Activated CD4-positive, CD25-positive, alpha-beta regulatory T cell treated with anti-CD3 and anti-CD28 coated beads, Interleukin-2, amount 50 U/mL, for 72 hours (primary cell): Measurements from ENCODE around the gene RAP1GAP2.
"Not testable (repeated sequence)": the region's sequence is repeated elsewhere in the genome, so short reads cannot be mapped to it uniquely, and the experiment has no call there.

Experiments used
- DNase-seq: peaks from one replicate; pipeline ENCODE4 v3.0.0; 2021

Gene RAP1GAP2

DNA sequence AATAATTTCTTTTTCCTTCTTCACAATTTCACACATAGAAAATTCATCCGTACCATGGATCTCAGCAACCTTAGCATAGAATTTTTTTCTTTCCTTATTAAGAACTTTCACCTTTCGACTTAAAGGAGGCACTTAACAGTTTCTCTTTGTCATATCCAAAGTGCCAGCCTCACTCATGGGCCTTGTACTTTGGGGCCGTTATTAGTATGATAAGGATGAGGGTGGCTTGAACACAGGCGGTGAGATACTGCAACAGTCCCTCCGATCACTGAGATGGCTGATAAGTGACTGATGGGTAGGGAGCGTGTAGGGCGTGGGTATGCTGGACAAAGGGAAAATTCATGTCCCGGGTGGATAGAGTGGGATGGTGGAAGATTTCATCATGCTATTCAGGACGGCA is 181.9 kb downstream of the RAP1GAP2 start:
- no peak for DNase-seq

DNA sequence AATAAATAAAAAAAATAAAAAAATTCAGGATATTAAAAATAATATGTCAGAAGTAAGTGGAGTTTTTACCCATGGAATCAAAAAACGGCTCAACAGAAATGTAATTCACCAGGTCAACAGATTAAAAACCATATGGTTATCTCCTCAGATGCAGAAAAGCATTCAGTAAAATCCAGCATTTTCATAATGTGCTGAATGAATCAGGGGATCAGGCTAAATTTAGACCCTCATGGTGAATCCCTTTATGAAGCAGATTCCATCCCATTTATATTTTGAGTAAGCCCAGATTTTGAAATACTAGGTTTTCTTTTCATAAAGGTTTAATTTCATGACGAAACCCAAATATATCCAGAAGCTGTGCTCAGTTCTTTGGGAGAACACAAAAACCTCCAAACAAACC is 182.8 kb downstream of the RAP1GAP2 start:
- no peak for DNase-seq

DNA sequence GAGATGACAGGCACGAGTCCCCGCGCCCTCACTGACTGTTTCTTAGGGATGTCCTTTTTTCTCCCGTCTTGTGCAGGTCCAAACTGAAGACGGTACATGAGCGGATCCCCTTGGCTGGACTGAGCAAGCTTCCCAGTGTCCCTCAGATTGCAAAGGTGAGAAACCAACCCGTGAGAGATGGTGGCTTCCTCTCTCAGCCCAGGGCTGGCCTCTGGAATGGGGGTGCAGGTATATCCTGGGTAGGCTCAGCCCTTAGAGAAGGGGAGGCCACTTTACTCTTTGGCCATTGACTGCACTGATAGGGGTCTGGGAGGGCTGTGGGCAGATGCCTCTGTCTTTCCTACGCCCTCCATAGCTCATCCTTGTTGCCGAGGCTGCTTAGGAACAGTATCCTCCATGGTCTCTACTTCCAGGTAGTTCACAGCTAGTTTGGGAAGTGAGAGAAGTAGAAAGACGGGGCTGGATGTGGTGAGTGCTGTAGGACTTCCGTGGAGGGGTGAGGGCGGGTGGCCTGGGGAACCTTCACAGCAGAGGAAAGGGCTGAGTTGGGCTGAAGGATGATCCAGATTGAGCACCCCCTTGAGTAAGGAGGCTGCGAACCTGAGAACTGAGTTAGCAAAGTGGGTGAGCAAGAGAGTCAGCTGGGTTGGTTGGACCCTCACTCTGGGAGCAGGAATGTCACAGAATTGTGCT is 184.1 kb downstream of the RAP1GAP2 start:
- no peak for DNase-seq

DNA sequence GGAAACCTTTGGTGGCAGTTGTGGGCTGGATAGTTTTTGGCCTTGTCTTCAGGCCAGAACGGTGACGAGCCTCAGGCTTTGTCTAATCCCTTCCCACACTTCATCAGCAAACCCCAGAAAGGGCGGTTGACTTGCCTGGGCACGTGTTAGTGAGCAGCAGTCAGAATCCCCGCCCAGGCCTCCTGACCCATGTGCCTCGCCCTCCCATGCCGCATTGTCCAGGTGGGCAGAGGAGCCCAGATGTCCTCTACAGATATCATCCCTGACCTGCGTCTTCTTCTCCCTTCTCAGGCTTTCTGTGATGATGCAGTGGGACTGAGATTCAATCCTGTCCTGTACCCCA is 184.6 kb downstream of the RAP1GAP2 start:
- no peak for DNase-seq

DNA sequence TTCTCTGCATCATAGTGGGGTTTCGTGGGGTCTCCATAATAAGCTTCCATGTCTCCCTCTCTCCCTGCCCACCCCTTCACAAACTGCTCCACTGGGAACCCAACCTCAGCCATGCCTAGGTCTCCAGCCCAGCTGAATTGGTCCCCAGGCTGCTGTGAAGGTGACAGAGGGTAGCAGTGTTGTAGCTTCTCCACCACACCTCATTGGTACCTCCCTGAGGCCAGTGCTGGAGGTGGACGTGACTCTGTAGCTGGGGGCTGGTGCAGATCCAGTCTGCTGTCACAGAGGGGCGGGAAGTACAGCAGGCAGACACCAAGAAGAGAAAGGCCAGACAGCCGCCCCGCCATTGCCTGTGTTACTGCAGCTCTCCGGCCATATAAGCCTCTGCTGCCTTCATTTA is 185.1 kb downstream of the RAP1GAP2 start:
- DNase-seq, result no peak

DNA sequence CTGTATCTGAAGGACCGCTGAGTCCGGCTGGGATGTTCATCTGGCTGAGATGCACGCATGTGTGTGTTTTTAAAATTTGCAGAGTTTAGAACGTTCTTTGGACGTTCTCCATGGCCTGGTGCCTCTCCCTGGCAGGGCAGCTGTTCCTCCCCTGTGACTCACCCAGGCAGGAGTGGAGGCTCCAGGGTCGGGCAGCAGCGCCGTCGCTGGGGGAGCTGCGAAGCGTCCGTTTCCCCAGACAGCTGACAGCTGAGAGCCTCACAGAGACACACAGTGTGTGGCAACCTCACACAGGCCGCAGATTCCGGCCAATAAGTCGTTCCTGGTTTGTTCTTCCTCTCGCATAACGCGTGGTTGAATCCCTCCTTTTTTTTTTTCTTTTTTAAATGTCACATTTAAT is 186.6 kb downstream of the RAP1GAP2 start:
- no peak for DNase-seq

DNA sequence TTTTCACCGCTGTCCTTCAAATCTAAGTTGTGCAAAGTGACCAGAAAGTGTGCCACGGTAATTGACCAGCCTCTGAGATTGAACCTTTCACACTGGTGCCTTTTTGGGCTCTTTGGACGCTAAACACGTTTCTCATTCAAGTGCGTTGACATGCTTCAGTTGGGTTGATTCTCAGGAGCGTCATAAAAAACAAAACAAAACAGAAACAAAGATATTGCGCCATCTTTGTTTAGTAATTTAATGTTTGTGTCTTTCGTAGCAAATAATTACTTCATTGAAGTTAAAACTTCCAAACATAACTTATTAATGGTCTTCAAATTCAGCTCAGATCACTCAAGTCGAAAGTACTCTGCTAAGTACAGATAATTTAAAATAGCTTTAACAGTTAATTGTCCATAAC is 187.0 kb downstream of the RAP1GAP2 start:
- DNase-seq, result no peak

DNA sequence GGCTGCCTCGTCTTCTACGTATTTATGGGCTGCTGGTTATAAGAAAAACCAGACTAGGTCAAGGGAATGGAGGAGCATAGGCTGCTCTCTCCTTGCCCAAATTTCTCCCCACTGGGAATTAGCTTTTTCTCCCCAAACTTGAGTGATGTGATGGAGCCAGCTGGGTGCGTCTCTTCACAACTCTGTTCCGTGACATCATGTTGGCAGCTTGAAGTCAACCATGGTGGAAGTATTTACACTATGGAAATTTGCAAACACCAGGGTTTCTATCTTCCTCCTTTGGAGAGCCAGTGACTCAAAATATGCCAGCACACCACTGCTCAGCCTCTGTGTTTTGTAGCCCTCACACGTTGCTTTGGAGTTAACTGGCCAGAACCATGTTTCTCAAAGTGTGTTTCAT is 189.1 kb downstream of the RAP1GAP2 start:
- DNase-seq, result no peak

DNA sequence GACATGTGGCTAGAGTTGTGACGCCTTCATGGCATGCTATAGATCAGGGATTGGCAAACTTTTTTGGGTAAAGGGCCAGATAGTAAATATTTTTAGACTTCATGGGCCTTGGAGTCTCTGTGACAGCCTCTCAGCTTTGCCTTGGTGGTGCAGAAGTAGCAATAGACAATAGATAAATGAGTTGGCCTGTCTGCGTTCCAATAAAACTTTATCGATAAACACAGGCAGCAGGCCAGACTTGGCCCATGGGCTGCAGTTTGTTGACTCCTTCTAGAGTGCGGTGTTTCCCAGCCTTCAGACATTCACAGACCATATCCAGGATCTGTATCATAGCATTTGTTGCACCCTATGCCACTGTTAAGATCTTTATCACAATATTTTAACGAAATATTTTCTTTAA is 190.7 kb downstream of the RAP1GAP2 start:
- no peak for DNase-seq

DNA sequence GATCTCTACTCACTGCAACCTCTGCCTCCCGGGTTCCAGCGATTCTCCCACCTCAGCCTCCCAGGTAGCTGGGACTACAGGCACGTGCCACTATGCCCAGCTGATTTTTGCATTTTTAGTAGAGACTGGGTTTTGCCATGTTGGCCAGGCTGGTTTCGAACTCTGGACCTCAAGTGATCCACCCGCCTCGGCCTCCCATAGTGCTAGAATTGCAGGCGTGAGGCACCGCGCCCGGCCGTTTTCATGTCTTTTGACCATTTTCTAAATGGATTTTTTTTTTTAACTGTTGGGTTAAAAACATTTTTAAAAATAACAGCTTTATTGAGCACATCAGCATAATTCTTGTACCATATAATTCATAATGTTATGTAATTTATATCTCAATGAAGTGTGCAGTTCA is 193.2 kb downstream of the RAP1GAP2 start:
- not testable (repeated sequence) for DNase-seq

DNA sequence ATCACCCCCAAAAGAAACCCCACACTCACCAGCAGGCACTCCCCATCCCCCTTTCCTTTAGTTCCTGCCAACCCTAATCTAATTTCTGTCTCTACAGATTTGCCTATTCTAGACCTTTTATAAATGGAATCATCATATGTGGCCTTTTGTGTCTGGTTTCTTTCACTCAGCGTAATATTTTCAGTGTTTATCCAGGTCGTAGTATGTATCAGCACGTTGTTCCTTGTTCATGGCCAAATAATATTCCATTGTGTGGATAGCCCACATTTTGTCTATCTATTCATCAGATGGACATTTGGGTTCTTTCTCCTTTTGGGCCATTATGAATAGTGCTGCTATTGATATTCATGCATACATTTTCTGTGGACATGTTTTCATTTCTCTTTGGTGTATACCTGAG is 193.6 kb downstream of the RAP1GAP2 start:
- DNase-seq, result no peak

DNA sequence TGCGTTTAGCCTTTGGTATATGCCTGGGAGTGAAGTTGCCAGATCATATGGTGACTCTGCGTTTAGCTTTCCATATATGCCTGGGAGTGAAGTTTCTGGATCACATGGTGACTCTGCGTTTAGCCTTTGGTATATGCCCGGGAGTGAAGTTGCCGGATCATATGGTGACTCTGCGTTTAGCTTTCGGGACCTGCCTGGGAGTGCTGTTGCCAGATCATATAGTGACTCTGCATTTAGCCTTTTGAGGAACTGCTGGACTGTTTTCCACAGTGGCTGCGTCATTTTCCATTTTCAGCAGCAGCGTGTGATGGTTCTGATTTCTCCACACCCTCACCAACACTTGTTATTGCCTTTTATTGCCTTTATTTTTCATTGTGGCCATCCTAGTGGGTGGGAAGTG is 194.2 kb downstream of the RAP1GAP2 start:
- no peak for DNase-seq

DNA sequence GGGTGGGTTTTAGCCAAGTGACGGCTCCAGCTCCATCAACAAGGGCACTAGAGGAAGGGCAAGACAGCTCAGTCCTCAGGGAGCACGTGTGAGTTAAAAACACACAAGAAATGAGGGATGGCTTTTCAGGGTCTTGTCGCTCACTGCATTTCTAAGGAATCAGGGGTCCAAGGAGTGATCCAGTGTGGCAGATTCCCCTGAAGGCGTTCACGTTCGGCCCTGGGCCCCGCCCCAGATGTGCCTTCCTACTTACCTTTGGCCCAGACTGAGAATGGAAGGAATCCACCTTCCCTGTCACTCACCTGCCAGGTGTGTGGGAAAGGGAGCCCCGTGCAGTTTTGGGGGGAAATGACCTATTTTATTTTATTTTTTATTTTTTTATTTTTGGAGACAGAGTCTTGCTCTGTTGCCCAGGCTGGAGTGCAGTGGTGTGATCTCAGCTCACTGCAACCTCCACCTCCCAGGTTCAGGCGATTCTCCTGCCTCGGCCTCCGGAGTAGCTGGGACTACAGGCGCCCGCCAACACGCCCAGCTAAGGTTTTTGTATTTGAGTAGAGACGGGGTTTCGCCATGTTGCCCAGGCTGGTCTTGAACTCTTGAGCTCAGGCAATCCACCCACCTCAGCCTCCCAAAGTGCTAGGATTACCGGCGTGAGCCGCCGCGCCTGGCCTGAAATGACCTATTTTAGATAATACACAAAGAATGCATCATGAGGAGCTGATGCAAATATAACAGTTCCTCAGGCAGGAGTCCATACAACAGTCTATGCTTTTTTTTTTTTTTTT is 195.3 kb downstream of the RAP1GAP2 start:
- not testable (repeated sequence) for DNase-seq

DNA sequence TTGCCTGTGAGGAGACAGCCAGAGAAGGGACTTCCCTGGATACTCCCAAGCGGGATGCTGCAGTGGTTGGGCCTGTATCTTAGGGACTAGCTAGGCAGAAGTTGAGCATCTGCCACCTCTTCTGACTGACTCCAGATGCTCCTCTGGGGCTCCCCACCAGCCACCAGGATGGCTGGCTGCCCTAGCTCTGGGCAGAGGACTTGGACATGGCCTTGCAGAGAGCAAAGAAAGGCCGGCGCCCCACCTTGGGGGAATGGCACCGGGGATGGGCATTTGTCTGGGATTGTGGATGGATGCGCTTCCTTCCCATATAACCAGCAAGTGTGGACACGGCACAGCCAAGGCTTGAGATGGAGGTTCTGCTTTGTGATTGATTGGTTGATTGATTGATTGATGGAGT is 198.2 kb downstream of the RAP1GAP2 start:
- no peak for DNase-seq

DNA sequence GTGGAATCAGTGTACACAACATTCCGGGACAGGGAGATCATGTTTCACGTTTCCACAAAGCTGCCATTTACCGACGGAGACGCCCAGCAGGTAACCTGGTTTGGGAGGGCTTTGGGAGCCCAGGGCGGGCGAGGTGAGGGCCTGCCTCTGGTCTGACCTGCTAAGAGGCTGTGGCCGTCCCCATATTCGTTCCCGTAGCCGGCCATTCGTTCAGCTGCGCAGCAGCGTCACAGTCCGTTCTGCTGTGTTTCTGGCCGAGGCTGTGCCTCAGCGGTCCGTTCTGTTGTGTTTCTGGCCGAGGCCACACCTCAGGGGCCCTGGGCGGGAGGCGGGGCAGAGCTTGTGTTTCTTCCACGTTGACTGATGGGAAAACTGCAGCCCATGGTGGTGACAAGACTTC is 199.1 kb downstream of the RAP1GAP2 start:
- DNase-seq, result no peak

DNA sequence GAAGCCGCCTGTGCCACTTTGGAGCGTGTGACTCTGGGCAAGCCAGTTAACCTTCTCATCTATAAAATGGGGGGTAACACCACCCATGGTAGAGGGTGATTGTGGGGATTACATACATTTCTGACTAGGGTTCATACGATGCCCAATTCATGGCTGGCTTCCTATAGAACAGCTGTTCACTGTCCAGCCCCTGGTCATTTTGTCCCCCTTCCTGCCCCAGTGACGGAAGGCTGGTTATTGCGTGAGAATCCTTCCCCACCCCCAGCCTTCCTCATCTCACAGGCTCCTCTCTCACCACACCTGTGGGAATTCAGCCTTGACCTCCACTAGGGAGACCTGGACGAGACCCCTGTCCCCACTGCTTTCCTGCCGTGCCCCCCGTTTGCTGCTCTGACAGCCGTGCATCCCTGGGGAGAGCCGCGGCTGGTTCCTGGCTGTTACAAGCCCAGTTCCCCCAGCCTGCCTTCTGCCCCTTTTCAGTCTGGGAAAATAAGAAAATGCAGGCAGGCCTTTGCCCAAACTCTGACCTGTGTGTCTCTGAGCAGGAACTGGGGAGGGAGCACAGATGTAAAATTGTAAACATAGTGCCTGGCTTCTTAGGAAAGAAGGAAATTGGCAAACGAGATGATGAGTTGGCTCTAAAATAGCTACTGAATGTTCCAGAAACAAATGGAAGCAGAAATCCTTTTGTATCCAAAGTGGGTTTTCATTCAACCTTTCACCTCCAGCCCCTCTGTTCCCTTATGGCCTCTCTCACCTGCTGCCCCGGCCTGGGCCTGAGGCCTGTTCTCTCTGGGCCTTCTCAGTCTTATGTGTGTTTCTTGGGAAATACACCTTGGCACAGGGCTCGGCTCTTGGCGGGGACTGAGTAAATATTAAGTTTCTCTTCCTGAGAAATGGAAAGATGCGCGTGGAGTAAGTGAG is 199.9 kb downstream of the RAP1GAP2 start:
- DNase-seq, result no peak

DNA sequence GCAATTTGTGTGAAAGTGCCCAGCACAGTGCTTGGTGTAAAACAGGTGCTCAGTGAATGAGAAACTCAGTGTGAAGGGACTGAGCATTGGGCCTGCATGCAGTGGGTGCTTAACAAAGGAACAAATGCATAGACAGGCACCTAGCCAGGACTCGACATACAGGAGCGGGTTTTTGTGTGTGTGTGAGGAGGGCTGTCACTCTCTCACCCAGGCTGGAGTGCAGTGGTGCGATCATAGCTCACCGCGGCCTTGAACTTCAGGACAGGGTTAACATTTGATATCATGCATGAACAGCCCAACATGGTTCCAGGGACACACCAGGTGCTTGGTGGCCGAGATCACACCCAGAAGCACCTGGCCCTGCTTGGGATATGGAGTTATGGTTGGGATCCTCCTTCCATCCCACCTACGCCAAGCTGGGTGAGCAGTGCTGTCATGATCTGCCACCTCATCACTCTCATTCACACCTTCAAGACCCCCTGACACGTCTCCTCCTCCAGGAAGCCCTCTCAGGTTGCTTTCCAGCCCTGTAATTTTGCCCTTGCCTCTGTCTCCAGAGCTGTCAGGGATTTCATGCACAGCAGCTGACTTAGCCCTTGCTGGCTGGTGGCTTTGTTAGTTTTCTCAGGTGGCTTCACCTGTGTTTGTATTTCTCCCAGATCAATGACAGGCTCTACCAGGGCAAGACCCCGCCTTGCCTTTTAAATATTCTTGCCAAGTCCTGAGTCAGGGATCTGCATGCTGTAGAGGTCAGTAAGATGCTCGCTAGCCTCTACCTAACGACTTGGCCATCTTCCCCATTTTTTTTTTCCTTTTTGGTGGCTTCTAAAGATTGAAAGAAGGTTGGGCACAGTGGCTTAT is 200.8 kb downstream of the RAP1GAP2 start:
- no peak for DNase-seq

DNA sequence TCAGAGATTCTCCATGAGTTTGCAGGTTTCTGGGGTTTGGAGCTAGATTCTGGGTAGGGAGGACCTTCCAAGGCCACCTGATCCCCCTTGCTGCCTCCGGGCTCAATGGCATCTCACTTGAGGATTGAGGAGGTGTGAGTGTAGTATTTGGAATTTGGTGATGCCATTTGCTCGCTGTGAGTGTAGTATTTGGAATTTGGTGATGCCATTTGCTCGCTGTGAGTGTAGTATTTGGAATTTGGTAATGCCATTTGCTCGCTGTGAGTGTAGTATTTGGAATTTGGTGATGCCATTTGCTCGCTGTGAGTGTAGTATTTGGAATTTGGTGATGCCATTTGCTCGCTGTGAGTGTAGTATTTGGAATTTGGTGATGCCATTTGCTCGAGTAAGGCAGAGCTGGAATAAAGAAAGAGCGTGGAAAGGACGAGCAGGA is 202.2 kb downstream of the RAP1GAP2 start:
- DNase-seq, result not testable (repeated sequence)

DNA sequence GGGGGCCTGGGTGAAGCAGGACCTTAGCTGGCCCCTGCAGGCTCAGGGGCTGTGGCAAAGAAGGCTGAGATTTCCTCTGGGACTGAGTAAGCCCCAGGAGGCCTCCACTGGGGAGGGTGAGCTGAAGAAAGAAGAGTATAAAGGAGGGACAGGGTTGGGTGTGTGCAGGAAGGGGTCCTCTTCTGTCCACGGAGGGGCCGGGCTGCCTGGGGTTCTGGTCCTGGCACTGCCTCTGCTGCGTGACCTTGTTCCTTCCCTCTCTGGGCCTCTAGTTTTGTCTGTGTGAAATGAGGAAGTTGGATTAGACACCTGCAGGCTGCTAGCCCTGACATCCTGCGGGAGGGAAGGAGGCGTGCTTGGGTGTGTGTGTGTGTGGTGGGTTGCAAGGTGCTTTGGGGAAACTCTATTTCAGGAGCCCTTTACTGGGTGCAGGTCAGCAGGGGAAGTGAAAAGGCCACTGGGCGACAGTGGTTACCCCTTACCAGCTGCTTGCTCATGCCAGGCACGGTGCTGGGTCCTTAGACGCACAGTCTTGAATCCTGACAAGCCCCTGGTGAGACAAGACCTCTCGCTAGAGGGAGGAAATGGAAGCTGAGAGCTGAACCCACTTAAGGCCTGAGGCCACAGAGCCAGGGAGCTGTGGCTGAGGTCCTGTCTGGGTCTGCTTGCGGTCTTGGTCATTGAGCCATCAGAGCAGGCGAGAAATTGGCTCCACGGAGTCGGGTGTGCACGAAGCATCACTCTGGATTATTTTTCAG is 206.5 kb downstream of the RAP1GAP2 start:
- no peak for DNase-seq

DNA sequence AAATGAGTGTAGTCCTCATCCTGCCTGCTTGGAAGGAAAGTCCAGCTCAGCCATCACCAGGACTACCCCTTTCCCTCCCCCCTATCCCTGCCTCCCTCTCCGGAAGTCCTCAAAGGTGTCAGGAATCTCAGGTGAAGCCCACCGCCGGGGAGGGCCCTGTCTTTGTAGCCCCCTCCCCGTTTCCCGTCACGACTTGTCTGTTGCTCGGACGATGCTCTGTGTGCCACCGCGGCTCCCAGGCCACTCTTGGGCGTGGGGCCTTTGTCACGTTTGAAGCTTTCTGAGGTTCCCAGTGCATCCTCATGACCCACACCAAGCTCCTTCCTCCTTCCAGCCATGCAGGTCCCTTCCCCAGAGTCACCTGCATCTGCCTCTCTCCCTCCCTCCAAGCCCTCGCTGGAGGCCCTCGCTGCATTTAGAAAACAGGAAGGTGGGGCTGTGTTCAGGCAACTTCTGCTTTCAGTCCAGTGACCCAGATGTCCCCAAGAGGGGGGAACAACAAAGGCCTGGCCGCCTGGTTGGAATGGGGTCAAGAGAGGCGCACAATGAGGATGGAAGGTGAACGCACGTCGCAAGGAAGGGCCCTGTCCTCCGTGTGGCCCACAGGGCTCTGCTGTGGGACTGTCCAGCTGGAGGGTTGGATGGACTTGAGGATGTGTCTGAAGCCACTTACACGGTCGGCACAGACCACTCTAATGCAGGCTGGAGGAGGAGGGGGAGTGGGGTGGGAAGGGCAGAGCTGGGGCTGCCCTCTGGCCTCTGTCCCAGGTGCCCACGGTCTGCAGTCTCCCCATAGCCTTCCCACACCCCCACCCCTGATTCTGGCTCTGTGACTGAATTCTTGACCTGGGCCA is 207.3 kb downstream of the RAP1GAP2 start:
- DNase-seq, result no peak
